Keratinocyte (primary cell): ENCODE data around the gene PLCL2. TPM values are rescaled to one million over a fixed set of nuclear protein-coding genes. Genes with fewer than 3 reads are reported as not detected.

Source experiments
- DNase-seq: peaks from one replicate; pipeline ENCODE4 v3.0.0-alpha.2; 2011; ENCODE audit warnings: low read depth, missing footprints, low spot score
- FAIRE-seq: peaks from 2 replicates; lab custom pipeline; 2011; peaks lifted over from hg19 to GRCh38; lab: Jason Lieb, UNC
- H2AFZ ChIP-seq: 2 replicates; pipeline ENCODE4 v1.6.0; 2012; ENCODE audit warnings: low read length, control low read depth, inconsistent platforms; ENCODE audit not compliant: control insufficient read depth
- H3K27ac ChIP-seq: 2 replicates; pipeline ENCODE4 v1.5.1; 2011; ENCODE audit warnings: low read length; ENCODE audit not compliant: control insufficient read depth, insufficient read depth
- H3K27me3 ChIP-seq: 3 replicates; pipeline ENCODE4 v1.6.0; 2011; ENCODE audit warnings: low read length; ENCODE audit not compliant: control insufficient read depth, insufficient read depth; ENCODE audit errors: extremely low read depth
- H3K36me3 ChIP-seq, 2 experiments: 2 replicates in 1 of 2; 3 replicates in 1 of 2; pipeline ENCODE4 v1.5.1; 2011; ENCODE audit warnings: low read length in 2 of 2, mild to moderate bottlenecking in 1 of 2; ENCODE audit not compliant: control insufficient read depth in 2 of 2, insufficient read depth in 2 of 2; ENCODE audit errors: extremely low read depth in 1 of 2
- H3K4me1 ChIP-seq: 3 replicates; pipeline ENCODE4 v1.5.1; 2011; ENCODE audit warnings: low read length; ENCODE audit not compliant: control insufficient read depth, insufficient read depth; ENCODE audit errors: extremely low read depth
- H3K4me2 ChIP-seq: 3 replicates; pipeline ENCODE4 v1.6.0; 2011; ENCODE audit warnings: low read depth, low read length; ENCODE audit not compliant: control insufficient read depth, insufficient read depth; ENCODE audit errors: extremely low read depth
- H3K4me3 ChIP-seq, 3 experiments: fragments of 200-600 bp in 1 of 3; sonication (generic) in 1 of 3; 2 replicates in 2 of 3; 3 replicates in 1 of 3; pipeline ENCODE4 v1.5.1; 2011 to 2016; ENCODE audit warnings: low read length in 3 of 3, mild to moderate bottlenecking in 3 of 3, control low read depth in 2 of 3, inconsistent platforms in 1 of 3, low read depth in 1 of 3, mixed read lengths in 1 of 3, mixed run types in 1 of 3, moderate library complexity in 1 of 3; ENCODE audit not compliant: control insufficient read depth in 2 of 3, insufficient read depth in 2 of 3; ENCODE audit errors: extremely low read depth in 1 of 3
- H3K79me2 ChIP-seq: 2 replicates; pipeline ENCODE4 v1.6.0; 2012; ENCODE audit warnings: low read length; ENCODE audit not compliant: control insufficient read depth, insufficient read depth
- H3K9ac ChIP-seq: 3 replicates; pipeline ENCODE4 v1.6.0; 2011; ENCODE audit warnings: low read length; ENCODE audit not compliant: control insufficient read depth, insufficient read depth; ENCODE audit errors: extremely low read depth
- H3K9me1 ChIP-seq: 3 replicates; pipeline ENCODE4 v1.6.0; 2011; ENCODE audit warnings: low read length; ENCODE audit not compliant: control insufficient read depth, insufficient read depth; ENCODE audit errors: extremely low read depth
- H3K9me3 ChIP-seq: 2 replicates; pipeline ENCODE4 v1.5.1; 2012; ENCODE audit warnings: low read depth, low read length; ENCODE audit not compliant: control insufficient read depth
- H4K20me1 ChIP-seq: 3 replicates; pipeline ENCODE4 v1.6.0; 2011; ENCODE audit warnings: low read length; ENCODE audit not compliant: control insufficient read depth, insufficient read depth; ENCODE audit errors: extremely low read depth
- EZH2 ChIP-seq: IDR thresholded peaks from one replicate; pipeline ENCODE4 v1.6.1; 2012; ENCODE audit warnings: inconsistent platforms, mild to moderate bottlenecking, low read length, moderate library complexity
- dilution Hi-C: fragments of 300-500 bp; cut with MboI; formaldehyde crosslinking; loops from one replicate; pipeline ENCODE4 v1.7.0; 2020; ENCODE audit warnings: low sequenced_read_pairs; ENCODE audit not compliant: extremely low pct_ligation_motif_present
- polyA plus RNA-seq, 5 experiments: library from polyadenylated mRNA; depleted of rRNA in 3 of 5; stranded (reverse) in 3 of 5; stranded (forward) in 1 of 5; unstranded in 1 of 5; fragments of >200 nt; gene quantifications; 1 replicate in 1 of 5; 2 replicates in 3 of 5; 3 replicates in 1 of 5; pipeline versions ENCODE4 v1.2.1 to v1.2.3, GENCODE V29; 2011 to 2012; ENCODE audit warnings: missing spikeins in 2 of 5, low read depth in 1 of 5, low replicate concordance in 1 of 5
- TF ChIP-seq, protein P1 (sequence below), 3 experiments: IDR thresholded peaks in 1 of 3; conservative IDR thresholded peaks in 1 of 3; optimal IDR thresholded peaks in 1 of 3; 2 replicates in 2 of 3; 3 replicates in 1 of 3; pipeline versions ENCODE3 to v1.5.1; 2011; ENCODE audit warnings: low read length in 3 of 3, mild to moderate bottlenecking in 3 of 3, moderate library complexity in 2 of 3, control low read depth in 1 of 3, inconsistent platforms in 1 of 3; ENCODE audit not compliant: insufficient read depth in 2 of 3; ENCODE audit errors: extremely low read depth in 1 of 3

PLCL2 gene
- polyA plus RNA-seq, 1 donor (not counting 4 experiments of a cell fraction or from before 2014, with no cell fraction given) = 0.20 TPM

DNA sequence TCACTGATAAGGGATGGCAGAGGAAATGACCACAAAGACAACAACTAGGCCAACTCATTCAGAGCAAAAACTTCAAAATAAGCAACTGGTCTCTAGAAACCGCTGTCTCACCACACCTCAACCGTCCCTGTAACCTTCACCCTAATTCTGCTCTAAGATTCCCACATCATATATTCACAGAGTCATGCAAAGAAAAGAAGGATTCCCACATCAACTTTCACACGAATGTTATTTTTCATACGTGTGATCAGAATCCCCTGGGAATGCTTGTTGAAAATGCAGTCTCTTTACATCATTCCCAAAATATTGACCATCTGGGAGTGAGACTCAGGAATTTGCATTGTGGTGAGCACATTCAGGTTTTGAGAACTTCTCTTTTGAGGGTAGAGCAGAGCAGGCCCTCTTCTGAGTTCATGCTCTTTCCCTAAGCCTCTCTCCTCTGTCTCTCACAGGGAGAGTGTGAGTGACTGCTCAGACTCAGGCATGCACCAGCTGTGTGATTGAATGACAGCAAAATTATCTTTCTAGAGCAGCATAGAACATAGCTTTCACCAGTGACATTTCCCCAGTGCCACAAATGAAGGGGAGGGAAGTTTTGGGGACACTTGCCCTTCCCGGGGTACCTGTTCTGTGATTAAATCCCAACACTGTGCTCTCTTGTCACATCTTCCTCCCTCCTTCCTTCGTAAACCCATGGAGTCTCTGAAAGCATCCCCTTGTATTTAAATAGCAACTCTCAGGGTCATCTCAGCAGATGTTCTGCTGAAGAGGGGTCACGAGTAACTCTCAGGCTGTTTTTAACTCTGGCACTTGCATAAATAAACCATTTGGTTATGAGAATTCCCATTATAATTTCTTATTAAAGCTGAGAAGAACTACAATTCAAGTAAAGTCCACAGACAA, 170.9 kb downstream of the PLCL2 start:
- Histone ChIP-seq H3K27me3 (no peaks in the 10 kb centered on the region), H3K79me2 (no peaks in the 10 kb centered on the region), H3K36me3 (no peaks in the 10 kb centered on the region), H3K9ac (no peak overlapping the region), H3K4me1 (no peaks in the 10 kb centered on the region), H3K9me1 (no peaks in the 10 kb centered on the region), H3K4me3 (no peak overlapping the region), H2AFZ (no peak overlapping the region), H4K20me1 (no peaks in the 10 kb centered on the region), H3K4me2 (no peak overlapping the region), H3K9me3 (no peaks in the 10 kb centered on the region), H3K27ac (no peak overlapping the region)
- dilution Hi-C loops = no loop called here
- FAIRE-seq (no peak), DNase-seq (no peak)
- no peak for TF ChIP-seq EZH2
- TF ChIP-seq, protein P1, sequence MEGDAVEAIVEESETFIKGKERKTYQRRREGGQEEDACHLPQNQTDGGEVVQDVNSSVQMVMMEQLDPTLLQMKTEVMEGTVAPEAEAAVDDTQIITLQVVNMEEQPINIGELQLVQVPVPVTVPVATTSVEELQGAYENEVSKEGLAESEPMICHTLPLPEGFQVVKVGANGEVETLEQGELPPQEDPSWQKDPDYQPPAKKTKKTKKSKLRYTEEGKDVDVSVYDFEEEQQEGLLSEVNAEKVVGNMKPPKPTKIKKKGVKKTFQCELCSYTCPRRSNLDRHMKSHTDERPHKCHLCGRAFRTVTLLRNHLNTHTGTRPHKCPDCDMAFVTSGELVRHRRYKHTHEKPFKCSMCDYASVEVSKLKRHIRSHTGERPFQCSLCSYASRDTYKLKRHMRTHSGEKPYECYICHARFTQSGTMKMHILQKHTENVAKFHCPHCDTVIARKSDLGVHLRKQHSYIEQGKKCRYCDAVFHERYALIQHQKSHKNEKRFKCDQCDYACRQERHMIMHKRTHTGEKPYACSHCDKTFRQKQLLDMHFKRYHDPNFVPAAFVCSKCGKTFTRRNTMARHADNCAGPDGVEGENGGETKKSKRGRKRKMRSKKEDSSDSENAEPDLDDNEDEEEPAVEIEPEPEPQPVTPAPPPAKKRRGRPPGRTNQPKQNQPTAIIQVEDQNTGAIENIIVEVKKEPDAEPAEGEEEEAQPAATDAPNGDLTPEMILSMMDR (optimal IDR thresholded peaks at IDR 0.05 in 1 of 3, IDR thresholded peaks at IDR 0.05 in 1 of 3, conservative IDR thresholded peaks at IDR 0.05 in 1 of 3; ENCODE audit: extremely low read depth in 1 of 3, insufficient read depth in 2 of 3, low read length in 3 of 3) = no peak

DNA sequence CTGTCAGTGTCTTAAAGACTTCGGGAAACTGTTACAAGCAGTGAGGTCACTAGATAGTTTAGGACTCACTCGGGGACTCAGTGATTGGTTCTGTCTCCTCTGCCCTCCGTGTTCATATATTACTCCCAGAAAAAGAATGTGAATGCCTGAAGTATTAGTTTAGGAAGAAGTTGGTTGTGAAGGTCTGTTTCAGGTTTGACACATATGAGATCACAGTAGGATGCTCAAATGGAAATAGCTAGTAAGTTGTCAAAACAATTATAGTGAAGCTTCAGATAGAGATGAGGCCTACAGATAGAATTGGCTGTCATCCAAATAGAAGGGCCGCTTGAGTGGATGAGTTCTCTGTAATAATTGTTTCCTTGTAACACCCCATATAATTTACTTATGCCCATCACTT, 172.6 kb downstream of the PLCL2 start:
- H2AFZ ChIP-seq = no peak overlapping the region
- no peaks in the 10 kb centered on the region for H3K9me3 ChIP-seq
- no peak overlapping the region for H3K4me3 ChIP-seq
- DNase-seq = no peak
- no peak overlapping the region for H3K27ac ChIP-seq
- no peak for FAIRE-seq
- dilution Hi-C loops = no loop called here
- H3K79me2 ChIP-seq = no peaks in the 10 kb centered on the region
- no peaks in the 10 kb centered on the region for H3K9me1 ChIP-seq
- H3K27me3 ChIP-seq = no peaks in the 10 kb centered on the region
- H4K20me1 ChIP-seq = no peaks in the 10 kb centered on the region
- no peak overlapping the region for H3K4me2 ChIP-seq
- TF ChIP-seq, protein P1 (optimal IDR thresholded peaks at IDR 0.05 in 1 of 3, IDR thresholded peaks at IDR 0.05 in 1 of 3, conservative IDR thresholded peaks at IDR 0.05 in 1 of 3; ENCODE audit: extremely low read depth in 1 of 3, insufficient read depth in 2 of 3, low read length in 3 of 3) = no peak
- no peak for TF ChIP-seq EZH2
- H3K36me3 ChIP-seq = no peaks in the 10 kb centered on the region
- H3K9ac ChIP-seq = no peak overlapping the region
- H3K4me1 ChIP-seq = no peaks in the 10 kb centered on the region
